K562 (cell line): Measurements from ENCODE around the gene TBRG4.

Source experiments
- EZH2 ChIP-seq: IDR thresholded peaks from 2 replicates; pipeline ENCODE4 v1.6.1; 2012; ENCODE audit warnings: low read depth, mild to moderate bottlenecking, inconsistent platforms, low read length, borderline replicate concordance
- POLR2A ChIP-seq: fragments of 450-650 bp; conservative IDR thresholded peaks from 2 replicates; pipeline ENCODE4 v1.6.1; 2016
- RB1 ChIP-seq: fragments of 450-650 bp; IDR thresholded peaks from 2 replicates; pipeline ENCODE4 v1.6.1; 2017; ENCODE audit warnings: low read depth, mild to moderate bottlenecking
- SMARCC2 ChIP-seq: fragments of 450-650 bp; IDR thresholded peaks from 2 replicates; pipeline ENCODE4 v1.6.1; 2017; ENCODE audit warnings: antibody characterized with exemption, moderate library complexity, mild to moderate bottlenecking, low read depth
- TF ChIP-seq, protein P1 (sequence below): fragments of 250-450 bp; sonication (Bioruptor Pico); IDR thresholded peaks from 2 replicates; pipeline ENCODE4 v1.4.0; 2020; ENCODE audit warnings: mild to moderate bottlenecking
- TF ChIP-seq, protein P2 (sequence below): sonication (generic); formaldehyde crosslinking; IDR thresholded peaks from 2 replicates; pipeline ENCODE4 v1.9.0; 2022; ENCODE audit warnings: mild to moderate bottlenecking, missing genetic modification reagents
- TF ChIP-seq, protein P3 (sequence below), 3 experiments: IDR thresholded peaks in 2 of 3; conservative IDR thresholded peaks in 1 of 3; 2 replicates each; pipeline ENCODE4 v1.5.1; 2011 to 2012; ENCODE audit warnings: low read length in 3 of 3, mild to moderate bottlenecking in 3 of 3, control low read depth in 2 of 3, improper control_type of control experiment in 1 of 3, inconsistent platforms in 1 of 3, low read depth in 1 of 3, mixed read lengths in 1 of 3, moderate library complexity in 1 of 3; ENCODE audit not compliant: insufficient read depth in 2 of 3
- TF ChIP-seq, protein P4 (sequence below): sonication (generic); formaldehyde crosslinking; IDR thresholded peaks from 2 replicates; pipeline ENCODE4 v1.5.0; 2020; ENCODE audit warnings: missing genetic modification reagents
- TF ChIP-seq, protein P5 (sequence below): fragments of 450-650 bp; formaldehyde crosslinking; IDR thresholded peaks from 2 replicates; pipeline ENCODE4 v1.4.0; 2022; ENCODE audit warnings: missing genetic modification characterization

DNA sequence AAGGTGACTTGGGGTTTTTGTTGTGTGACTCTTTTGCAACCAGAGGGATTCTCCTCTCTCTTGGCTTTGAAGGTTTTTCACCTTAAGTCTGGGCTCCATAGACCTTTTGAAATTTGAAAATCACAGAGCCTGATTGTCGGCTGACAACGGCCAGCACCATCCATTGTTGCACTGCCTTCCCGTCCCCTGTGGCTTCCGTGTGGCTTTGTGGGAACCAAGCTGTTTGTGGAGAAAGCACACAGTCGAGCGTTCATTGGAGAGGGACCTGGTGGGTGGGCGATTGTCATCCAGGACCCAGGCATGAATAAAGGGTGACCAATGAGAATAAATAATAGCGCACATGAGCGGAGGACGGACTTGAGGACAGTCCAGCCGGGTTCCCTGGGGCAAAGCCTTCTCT is 38.7 kb upstream of the TBRG4 start:
- TF ChIP-seq, protein P1, sequence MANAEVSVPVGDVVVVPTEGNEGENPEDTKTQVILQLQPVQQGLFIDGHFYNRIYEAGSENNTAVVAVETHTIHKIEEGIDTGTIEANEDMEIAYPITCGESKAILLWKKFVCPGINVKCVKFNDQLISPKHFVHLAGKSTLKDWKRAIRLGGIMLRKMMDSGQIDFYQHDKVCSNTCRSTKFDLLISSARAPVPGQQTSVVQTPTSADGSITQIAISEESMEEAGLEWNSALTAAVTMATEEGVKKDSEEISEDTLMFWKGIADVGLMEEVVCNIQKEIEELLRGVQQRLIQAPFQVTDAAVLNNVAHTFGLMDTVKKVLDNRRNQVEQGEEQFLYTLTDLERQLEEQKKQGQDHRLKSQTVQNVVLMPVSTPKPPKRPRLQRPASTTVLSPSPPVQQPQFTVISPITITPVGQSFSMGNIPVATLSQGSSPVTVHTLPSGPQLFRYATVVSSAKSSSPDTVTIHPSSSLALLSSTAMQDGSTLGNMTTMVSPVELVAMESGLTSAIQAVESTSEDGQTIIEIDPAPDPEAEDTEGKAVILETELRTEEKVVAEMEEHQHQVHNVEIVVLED, result no peak
- TF ChIP-seq RB1 (no peak), EZH2 (no peak), POLR2A (no peak), SMARCC2 (no peak)
- TF ChIP-seq, protein P2, sequence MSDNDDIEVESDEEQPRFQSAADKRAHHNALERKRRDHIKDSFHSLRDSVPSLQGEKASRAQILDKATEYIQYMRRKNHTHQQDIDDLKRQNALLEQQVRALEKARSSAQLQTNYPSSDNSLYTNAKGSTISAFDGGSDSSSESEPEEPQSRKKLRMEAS (CRISPR knock-in tag), result no peak
- TF ChIP-seq, protein P3, sequence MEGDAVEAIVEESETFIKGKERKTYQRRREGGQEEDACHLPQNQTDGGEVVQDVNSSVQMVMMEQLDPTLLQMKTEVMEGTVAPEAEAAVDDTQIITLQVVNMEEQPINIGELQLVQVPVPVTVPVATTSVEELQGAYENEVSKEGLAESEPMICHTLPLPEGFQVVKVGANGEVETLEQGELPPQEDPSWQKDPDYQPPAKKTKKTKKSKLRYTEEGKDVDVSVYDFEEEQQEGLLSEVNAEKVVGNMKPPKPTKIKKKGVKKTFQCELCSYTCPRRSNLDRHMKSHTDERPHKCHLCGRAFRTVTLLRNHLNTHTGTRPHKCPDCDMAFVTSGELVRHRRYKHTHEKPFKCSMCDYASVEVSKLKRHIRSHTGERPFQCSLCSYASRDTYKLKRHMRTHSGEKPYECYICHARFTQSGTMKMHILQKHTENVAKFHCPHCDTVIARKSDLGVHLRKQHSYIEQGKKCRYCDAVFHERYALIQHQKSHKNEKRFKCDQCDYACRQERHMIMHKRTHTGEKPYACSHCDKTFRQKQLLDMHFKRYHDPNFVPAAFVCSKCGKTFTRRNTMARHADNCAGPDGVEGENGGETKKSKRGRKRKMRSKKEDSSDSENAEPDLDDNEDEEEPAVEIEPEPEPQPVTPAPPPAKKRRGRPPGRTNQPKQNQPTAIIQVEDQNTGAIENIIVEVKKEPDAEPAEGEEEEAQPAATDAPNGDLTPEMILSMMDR (IDR thresholded peaks at IDR 0.05 in 2 of 3, conservative IDR thresholded peaks at IDR 0.05 in 1 of 3; ENCODE audit: insufficient read depth in 2 of 3, low read depth in 1 of 3, low read length in 3 of 3), result no peak
- TF ChIP-seq, protein P4, sequence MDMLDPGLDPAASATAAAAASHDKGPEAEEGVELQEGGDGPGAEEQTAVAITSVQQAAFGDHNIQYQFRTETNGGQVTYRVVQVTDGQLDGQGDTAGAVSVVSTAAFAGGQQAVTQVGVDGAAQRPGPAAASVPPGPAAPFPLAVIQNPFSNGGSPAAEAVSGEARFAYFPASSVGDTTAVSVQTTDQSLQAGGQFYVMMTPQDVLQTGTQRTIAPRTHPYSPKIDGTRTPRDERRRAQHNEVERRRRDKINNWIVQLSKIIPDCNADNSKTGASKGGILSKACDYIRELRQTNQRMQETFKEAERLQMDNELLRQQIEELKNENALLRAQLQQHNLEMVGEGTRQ, result no peak
- TF ChIP-seq, protein P5, sequence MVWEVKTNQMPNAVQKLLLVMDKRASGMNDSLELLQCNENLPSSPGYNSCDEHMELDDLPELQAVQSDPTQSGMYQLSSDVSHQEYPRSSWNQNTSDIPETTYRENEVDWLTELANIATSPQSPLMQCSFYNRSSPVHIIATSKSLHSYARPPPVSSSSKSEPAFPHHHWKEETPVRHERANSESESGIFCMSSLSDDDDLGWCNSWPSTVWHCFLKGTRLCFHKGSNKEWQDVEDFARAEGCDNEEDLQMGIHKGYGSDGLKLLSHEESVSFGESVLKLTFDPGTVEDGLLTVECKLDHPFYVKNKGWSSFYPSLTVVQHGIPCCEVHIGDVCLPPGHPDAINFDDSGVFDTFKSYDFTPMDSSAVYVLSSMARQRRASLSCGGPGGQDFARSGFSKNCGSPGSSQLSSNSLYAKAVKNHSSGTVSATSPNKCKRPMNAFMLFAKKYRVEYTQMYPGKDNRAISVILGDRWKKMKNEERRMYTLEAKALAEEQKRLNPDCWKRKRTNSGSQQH, result no peak
